Omental fat pad (tissue), 4 donors: ENCODE data around the gene SCGB1C1. TPM values are rescaled to one million over a fixed set of nuclear protein-coding genes. Genes with fewer than 3 reads are reported as not detected.
"Not testable (repeated sequence)": the region's sequence is repeated elsewhere in the genome, so short reads cannot be mapped to it uniquely, and the experiment has no call there.

Experiments
- ATAC-seq: fragments of 150-250 bp; one replicate; pipeline ENCODE4 v1.9.1; 2016; ENCODE audit warnings: mild to moderate bottlenecking, moderate library complexity; ENCODE audit not compliant: low FRiP score
- DNase-seq: peaks from one replicate; pipeline ENCODE4 v3.0.0-alpha.2; 2019; ENCODE audit warnings: low spot score
- CTCF ChIP-seq, 3 donors: fragments of 450-650 bp; IDR thresholded peaks; one replicate each; pipeline ENCODE4 v1.5.1; 2016 to 2017; ENCODE audit warnings: antibody characterized with exemption in 3 of 3, mild to moderate bottlenecking in 3 of 3, moderate library complexity in 2 of 3
- total RNA-seq, 4 donors: library from RNA; depleted of rRNA; stranded (reverse); fragments of >200 nt; gene quantifications; one replicate each; pipeline ENCODE4 v1.1.0, GENCODE V29; 2016

The SCGB1C1 gene
- not detected for total RNA-seq

- DNase-seq, ATAC-seq: not testable (repeated sequence)
These were observed at the start of gene SCGB1C1 for GRCh38 chr11:192674-193128. SCGB1C1 (plus strand) TSS chr11:193078; CDS start chr11:193100, 22 bp downstream.

GRCh38 chr11:180242-180641 is 12.6 kb upstream of the SCGB1C1 start:
- not testable (repeated sequence) for ATAC-seq, DNase-seq

- DNase-seq = not testable (repeated sequence)
- ATAC-seq = peak; percentile 34
These were observed 3.6 kb upstream of the SCGB1C1 start for GRCh38 chr11:189200-189783.

- ATAC-seq (peak; percentile 62), DNase-seq (peak; percentile 18)
These were observed 3.0 kb upstream of the SCGB1C1 start for GRCh38 chr11:189843-190311.

- not testable (repeated sequence) for ATAC-seq, DNase-seq
These were observed 2.3 kb upstream of the SCGB1C1 start for GRCh38 chr11:190546-190945.

- peak; percentile 67 for ATAC-seq
- DNase-seq = not testable (repeated sequence)
These were observed 1.1 kb upstream of the SCGB1C1 start for GRCh38 chr11:191490-192478.

GRCh38 chr11:193481-193880 is 603 bp downstream of the SCGB1C1 start:
- DNase-seq = not testable (repeated sequence)
- ATAC-seq = peak; percentile 15

GRCh38 chr11:196786-197731 is 4.2 kb downstream of the SCGB1C1 start:
- no peak for TF ChIP-seq CTCF (IDR thresholded peaks at IDR 0.05)
- no peak for DNase-seq
- no peak for ATAC-seq

- no peak for TF ChIP-seq CTCF (IDR thresholded peaks at IDR 0.05)
- DNase-seq (no peak), ATAC-seq (no peak)
These were observed 4.9 kb downstream of the SCGB1C1 start for GRCh38 chr11:197741-198235.

GRCh38 chr11:198236-198806 is 5.4 kb downstream of the SCGB1C1 start:
- TF ChIP-seq CTCF (IDR thresholded peaks at IDR 0.05) = no peak
- no peak for ATAC-seq
- DNase-seq = no peak
